GM12874 (cell line): ENCODE measurements around the gene CAV1.

Experiments
- TF ChIP-seq, protein P1 (sequence below): IDR thresholded peaks from 2 replicates; pipeline ENCODE4 v1.5.1; 2011; ENCODE audit warnings: low read depth, mild to moderate bottlenecking, control low read depth, low read length, moderate library complexity; ENCODE audit not compliant: insufficient read depth

CAV1 gene

DNA sequence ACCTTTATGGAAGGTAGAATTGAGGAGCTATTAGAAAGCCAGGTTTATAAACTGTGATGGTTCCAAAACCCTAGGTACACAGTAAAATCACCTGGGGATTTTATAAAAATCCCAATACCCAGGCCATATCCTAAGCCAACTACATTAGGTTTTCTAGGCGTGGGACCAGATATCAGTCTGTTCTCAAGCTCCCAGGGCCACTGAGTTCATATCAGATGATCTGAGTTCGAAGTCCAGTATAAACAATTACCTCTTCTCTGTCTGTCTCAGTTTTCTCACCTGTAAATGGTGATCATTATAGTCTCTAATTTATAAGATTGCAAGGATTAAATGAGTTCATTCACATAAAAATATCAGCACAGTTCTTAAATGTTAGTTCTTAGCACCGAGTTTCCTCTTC is 60.6 kb downstream of the CAV1 start:
- TF ChIP-seq, protein P1, sequence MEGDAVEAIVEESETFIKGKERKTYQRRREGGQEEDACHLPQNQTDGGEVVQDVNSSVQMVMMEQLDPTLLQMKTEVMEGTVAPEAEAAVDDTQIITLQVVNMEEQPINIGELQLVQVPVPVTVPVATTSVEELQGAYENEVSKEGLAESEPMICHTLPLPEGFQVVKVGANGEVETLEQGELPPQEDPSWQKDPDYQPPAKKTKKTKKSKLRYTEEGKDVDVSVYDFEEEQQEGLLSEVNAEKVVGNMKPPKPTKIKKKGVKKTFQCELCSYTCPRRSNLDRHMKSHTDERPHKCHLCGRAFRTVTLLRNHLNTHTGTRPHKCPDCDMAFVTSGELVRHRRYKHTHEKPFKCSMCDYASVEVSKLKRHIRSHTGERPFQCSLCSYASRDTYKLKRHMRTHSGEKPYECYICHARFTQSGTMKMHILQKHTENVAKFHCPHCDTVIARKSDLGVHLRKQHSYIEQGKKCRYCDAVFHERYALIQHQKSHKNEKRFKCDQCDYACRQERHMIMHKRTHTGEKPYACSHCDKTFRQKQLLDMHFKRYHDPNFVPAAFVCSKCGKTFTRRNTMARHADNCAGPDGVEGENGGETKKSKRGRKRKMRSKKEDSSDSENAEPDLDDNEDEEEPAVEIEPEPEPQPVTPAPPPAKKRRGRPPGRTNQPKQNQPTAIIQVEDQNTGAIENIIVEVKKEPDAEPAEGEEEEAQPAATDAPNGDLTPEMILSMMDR: no peak

DNA sequence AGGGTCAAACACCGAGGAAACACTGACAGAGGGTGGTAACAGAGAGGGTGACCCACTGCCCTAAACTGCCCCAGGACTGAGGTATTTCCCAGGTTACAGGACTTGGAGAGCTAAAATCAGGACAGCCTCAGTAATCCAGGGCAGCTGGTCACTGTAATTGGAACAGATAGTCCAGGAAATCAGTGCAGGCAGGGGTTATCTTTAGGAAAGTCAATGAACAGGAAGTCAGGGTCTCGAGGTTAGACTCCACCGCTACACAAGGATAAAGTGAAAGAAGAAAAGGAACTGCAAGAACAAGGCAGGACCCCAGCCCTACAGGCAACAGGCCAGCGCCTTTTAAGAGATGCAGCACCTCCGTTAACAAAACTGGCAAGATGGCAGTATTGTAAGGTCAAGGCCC is 61.1 kb downstream of the CAV1 start:
- TF ChIP-seq, protein P1: no peak

DNA sequence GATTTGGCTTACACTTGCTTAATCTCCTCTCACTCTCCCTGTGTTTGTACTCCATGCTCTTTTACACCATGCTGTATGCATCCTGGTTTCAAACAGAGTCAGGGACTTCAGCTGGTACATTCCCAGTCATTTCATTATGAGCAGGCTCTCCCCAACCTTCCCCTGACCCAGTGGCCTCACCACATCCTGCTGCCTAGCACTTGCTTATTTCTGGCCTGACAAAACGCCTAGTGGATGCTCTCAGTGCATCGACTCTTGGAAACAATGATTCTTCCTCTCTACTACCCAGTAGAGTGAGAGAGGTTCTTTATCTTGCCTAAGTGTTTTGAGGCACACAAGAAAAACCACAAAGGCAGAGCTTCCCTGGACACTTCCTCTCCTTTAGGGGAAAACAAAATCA is 63.4 kb downstream of the CAV1 start:
- TF ChIP-seq, protein P1: no peak

DNA sequence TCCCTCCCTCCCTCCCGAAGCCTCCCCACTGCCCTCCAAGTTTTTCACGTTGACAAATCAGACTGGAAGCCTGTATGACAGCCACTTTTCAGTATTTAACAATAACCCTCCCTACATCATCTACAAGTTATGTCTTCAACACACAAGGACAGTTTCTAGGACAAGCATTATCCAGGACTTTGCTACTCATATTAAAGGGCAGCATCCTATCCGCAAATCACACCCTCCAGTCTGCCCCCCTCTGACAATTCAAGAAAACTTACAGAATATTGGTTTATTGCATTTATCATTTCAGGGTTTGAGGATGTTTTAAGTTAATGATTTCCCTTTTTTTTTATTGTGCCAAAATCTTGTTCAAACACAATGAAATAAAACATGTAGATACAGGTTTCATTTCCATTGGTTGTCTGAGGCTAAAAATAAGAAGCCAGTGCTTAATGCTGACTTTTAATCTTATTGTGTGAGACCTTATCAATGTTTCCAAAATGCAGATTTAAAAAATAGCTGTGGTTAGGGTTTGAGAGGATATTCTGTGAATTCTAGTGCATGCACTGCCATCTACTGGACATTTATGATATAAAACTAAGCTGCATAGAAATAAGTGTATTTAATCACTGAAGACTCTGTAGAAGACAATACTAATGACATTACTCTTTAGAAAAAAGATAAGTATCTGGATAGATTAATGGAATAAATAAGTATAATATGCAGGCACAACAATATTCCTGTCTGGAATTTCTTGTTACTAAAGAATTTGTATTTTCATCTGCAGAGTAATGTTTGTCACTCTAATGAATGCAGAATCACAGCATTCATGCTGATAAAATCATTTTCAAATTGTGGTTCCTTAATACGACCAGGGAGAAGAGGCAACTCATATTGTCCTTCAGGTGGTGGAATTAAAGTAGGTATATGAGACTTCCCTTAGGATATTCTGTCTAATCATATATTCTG is 64.1 kb downstream of the CAV1 start:
- TF ChIP-seq, protein P1: peak; percentile 24; the same call in 1 of the 2 replicates

DNA sequence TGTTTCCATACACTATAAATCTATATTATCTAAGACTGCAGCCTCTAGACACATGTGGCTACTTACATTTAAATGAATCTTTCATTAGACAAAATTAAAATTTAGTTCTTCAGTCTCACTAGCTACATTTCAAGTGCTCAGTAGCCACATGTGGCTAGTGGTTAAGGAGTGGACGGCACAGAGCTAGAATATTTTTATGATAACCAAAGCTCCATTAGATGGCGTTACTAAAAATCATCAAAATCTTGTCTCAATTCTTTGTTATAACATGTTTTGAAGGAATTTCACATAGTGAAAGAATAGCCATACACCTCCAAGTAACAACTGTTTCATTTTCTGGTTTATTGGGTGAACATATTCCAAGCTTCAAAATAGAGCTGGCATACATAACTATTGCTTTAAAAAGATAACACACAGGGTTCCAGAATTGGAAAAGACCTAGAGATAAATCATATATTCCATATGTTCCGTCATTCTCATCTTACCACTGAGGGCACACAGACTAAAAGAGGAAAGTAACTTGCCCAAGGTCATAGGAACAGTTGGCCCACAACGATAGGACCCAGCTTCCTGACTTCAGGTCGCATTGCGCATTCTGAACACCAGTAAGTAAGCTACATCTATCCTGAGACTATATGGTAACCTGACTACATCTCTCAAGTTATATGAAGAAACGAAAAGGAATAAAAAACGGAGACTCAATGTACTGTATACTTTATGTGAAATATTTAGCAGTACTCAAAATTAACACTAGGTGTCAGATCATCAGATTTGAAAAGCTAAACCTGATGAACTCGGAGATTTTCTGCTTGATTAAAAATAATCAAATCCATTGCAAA is 66.6 kb downstream of the CAV1 start:
- TF ChIP-seq, protein P1: peak; percentile 18; the same call in 1 of the 2 replicates

DNA sequence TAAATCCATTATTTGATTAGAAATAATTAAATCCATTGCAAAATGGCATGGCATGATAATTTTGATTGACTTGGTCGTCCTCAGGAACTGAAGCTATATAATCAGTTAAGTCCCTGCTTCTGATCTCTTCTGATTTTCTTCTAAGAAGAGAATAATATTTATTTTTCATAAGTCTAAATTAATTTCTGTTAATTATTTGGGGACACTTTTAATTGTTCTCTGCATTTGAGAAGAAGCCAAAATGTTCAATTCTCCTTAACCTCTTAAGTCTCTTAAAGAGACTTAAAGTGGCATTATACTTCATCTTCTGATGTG is 67.2 kb downstream of the CAV1 start:
- TF ChIP-seq, protein P1: no peak

DNA sequence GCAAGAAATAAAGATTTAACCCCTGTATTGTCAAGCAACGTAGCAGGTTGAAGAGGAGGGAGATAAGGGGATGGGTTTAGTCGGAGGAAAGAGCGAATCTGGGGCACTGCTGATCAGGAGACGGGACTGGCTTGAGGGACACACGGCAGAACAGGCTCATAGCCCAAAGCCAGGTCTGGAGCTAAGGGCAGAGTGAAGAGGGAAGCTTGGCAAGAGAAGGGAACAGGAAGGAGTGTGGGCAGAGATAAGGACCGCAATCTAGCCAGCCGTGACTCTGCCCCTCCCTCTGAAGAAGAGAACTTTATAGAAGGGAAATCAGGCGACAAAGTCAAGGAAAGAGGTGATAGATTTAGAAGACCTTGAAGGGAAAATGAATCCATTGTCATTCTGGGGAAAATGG is 67.6 kb downstream of the CAV1 start:
- TF ChIP-seq, protein P1: no peak
